22Rv1 (cell line): Measurements from ENCODE around the gene DLG1.

ENCODE experiments used
- CTCF ChIP-seq: fragments of 450-650 bp; IDR thresholded peaks from 2 replicates; pipeline ENCODE4 v1.5.1; 2017; ENCODE audit warnings: mild to moderate bottlenecking
- ZFX ChIP-seq: fragments of 450-650 bp; IDR thresholded peaks from 2 replicates; pipeline ENCODE4 v1.6.1; 2017; ENCODE audit warnings: antibody characterized with exemption, borderline replicate concordance

GRCh38 chr3:197333901-197334639, 35.7 kb upstream of the DLG1 start:
- TF ChIP-seq CTCF = no peak
- no peak for TF ChIP-seq ZFX
